BLaER1 treated with 17β-estradiol and CSF1 and Interleukin-3, amounts not matched to agents 10 nM and 100 nM (cell line): Measurements from ENCODE around the gene EYS.

Experiments used
- H3K27ac ChIP-seq, 11 experiments: shearing (Covaris generic); formaldehyde crosslinking; 2 replicates each; pipeline ENCODE4 v1.8.1; 2022
- H3K27me3 ChIP-seq, 11 experiments: shearing (Covaris generic); formaldehyde crosslinking; 2 replicates each; pipeline ENCODE4 v1.8.1; 2022
- H3K36me3 ChIP-seq, 11 experiments: shearing (Covaris generic); formaldehyde crosslinking; 2 replicates each; pipeline ENCODE4 v1.8.1; 2022
- H3K4me1 ChIP-seq, 10 experiments: shearing (Covaris generic); formaldehyde crosslinking; 2 replicates each; pipeline ENCODE4 v1.8.1; 2022
- H3K4me2 ChIP-seq, 11 experiments: shearing (Covaris generic); formaldehyde crosslinking; 2 replicates each; pipeline ENCODE4 v1.8.1; 2022
- H3K4me3 ChIP-seq, 10 experiments: shearing (Covaris generic); formaldehyde crosslinking; 2 replicates each; pipeline ENCODE4 v1.8.1; 2022
- H3K9ac ChIP-seq, 11 experiments: shearing (Covaris generic); formaldehyde crosslinking; 2 replicates each; pipeline ENCODE4 v1.8.1; 2022
- H3K9me3 ChIP-seq, 11 experiments: shearing (Covaris generic); formaldehyde crosslinking; replicated peaks in 1 of 11; 2 replicates each; pipeline ENCODE4 v1.8.1; 2022
- H4K20me1 ChIP-seq, 11 experiments: shearing (Covaris generic); formaldehyde crosslinking; 2 replicates each; pipeline ENCODE4 v1.8.1; 2022
- Cebpa-rat ChIP-seq, 11 experiments: shearing (Covaris generic); IDR thresholded peaks; 2 replicates each; pipeline ENCODE4 v1.8.1; 2022

EYS gene

DNA sequence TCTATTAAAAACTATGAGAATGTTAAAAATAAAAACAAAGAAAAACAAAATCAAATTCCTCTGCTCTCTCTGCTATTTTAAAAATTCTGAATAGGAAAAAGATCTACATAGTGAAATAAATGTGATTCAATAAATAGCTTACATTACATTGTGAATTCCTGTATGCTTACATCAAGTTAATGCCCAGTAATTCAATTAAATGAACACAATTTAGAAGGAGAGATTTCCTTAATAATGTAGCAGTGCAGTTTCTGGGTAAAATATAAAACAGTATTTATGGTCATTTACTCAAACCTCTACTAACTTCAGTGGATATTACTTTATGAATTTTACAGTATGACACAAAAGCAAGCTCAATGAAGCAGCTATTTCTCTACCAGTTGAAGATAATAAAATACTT is 594.6 kb downstream of the EYS start:
- H3K9ac ChIP-seq, result no peak overlapping the region
- no peak overlapping the region for H3K4me3 ChIP-seq
- no peak for TF ChIP-seq Cebpa-rat (IDR thresholded peaks at IDR 0.05)
- H3K9me3 ChIP-seq, result no peaks in the 10 kb centered on the region
- H3K4me2 ChIP-seq, result no peak overlapping the region
- no peaks in the 10 kb centered on the region for H4K20me1 ChIP-seq
- H3K27ac ChIP-seq, result no peak overlapping the region
- H3K36me3 ChIP-seq, result no peaks in the 10 kb centered on the region
- no peaks in the 10 kb centered on the region; a peak in 1 of 20 replicates for H3K4me1 ChIP-seq
- H3K27me3 ChIP-seq, result no peaks in the 10 kb centered on the region

DNA sequence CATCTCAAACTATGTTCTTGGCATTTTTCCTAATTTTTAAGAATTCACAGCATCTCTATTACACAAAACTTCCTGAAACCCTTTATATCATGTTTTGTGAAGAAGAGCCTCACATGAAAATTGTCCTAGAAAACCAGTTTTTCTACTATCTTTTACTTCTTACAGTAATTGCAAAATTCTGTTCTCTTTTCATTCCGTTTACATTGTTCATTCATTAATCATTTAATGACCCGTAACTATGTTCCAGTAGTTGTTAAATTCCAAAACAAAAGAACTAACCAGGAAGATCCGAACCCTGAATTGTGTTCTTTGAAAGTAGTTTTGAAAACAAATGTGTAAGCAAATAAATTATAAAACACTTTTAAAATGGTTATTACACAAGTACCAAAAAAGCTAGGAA is 597.0 kb downstream of the EYS start:
- H3K27me3 ChIP-seq, result no peaks in the 10 kb centered on the region
- H3K4me3 ChIP-seq, result no peak overlapping the region
- no peak overlapping the region for H3K27ac ChIP-seq
- H3K4me2 ChIP-seq, result no peak overlapping the region
- TF ChIP-seq Cebpa-rat (IDR thresholded peaks at IDR 0.05), result no peak
- H4K20me1 ChIP-seq, result no peaks in the 10 kb centered on the region
- H3K9ac ChIP-seq, result no peak overlapping the region
- no peaks in the 10 kb centered on the region for H3K9me3 ChIP-seq
- no peaks in the 10 kb centered on the region for H3K36me3 ChIP-seq
- no peaks in the 10 kb centered on the region; a peak in 1 of 20 replicates for H3K4me1 ChIP-seq

DNA sequence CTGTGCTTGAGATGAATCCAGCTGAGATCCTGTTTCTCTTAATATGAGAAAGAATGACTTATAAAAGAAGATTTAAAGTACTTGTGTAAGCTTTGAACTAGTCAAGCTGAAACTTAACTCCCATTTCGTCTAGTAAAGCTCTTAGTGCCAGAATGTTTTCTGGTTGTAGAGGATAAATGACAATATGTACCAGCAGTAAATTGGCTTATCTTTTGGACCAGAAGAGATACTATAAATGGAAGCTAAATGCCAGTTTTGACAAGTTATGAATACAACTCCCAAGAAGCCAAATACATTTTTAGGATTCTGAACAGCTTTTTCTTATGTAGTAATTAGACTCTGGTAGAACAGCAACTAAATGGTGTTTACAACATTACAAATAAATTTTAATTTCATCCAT is 608.7 kb downstream of the EYS start:
- no peak overlapping the region for H3K9ac ChIP-seq
- no peaks in the 10 kb centered on the region for H3K36me3 ChIP-seq
- H3K4me3 ChIP-seq, result no peak overlapping the region
- no peaks in the 10 kb centered on the region for H3K9me3 ChIP-seq
- H3K27me3 ChIP-seq, result no peaks in the 10 kb centered on the region
- no peak for TF ChIP-seq Cebpa-rat (IDR thresholded peaks at IDR 0.05)
- no peak overlapping the region for H3K4me2 ChIP-seq
- no peaks in the 10 kb centered on the region for H3K4me1 ChIP-seq
- H3K27ac ChIP-seq, result no peak overlapping the region
- no peaks in the 10 kb centered on the region for H4K20me1 ChIP-seq

DNA sequence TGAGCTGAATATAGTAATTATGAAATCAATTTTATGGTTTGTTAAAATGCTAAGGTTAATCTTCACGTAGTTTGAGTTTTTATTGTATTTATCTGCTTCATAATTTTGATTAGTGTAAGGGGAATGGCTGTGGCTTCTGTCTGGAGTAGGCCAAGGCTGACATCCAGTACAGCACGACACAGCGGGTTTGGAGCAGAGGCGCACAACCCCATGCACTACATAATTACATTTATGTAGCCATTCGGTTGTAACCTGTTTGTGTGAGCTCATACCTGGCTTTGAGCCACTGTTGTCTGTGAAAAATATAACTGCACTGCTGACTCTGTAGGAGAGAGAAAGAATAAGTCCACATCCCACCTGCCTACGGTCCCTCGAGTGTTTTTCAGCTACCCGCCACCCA is 615.5 kb downstream of the EYS start:
- H4K20me1 ChIP-seq, result no peaks in the 10 kb centered on the region
- H3K9me3 ChIP-seq, result peaks cover 11 to 19% (median 16%) of the 10 kb centered on the region in 11 experiments
- H3K4me2 ChIP-seq, result no peak overlapping the region
- H3K4me1 ChIP-seq, result no peaks in the 10 kb centered on the region
- H3K27me3 ChIP-seq, result no peaks in the 10 kb centered on the region
- no peak overlapping the region for H3K4me3 ChIP-seq
- no peaks in the 10 kb centered on the region for H3K36me3 ChIP-seq
- no peak overlapping the region for H3K9ac ChIP-seq
- H3K27ac ChIP-seq, result no peak overlapping the region
- TF ChIP-seq Cebpa-rat (IDR thresholded peaks at IDR 0.05), result no peak

DNA sequence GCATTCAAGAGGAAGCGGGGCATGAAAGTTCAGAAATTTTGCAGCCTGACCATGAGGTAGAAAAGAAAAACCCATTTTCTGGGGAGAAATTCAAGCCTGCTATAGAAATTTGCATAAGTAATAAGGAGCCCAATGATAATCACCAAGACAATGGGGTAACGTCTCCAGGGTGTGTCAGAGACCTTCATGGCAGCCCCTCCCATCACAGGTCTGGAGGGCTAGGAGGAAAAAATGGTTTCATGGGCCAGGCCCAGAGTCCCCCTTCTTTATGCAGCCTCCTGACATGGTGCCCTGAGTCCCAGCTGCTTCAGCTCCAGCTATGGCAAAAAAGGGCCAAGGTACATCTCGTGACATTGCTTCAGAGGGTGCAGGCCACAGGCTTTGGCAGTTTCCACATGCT is 618.5 kb downstream of the EYS start:
- Histone ChIP-seq H4K20me1 (no peaks in the 10 kb centered on the region), H3K4me1 (no peaks in the 10 kb centered on the region), H3K4me2 (no peak overlapping the region), H3K27me3 (no peaks in the 10 kb centered on the region), H3K9me3 (peaks cover 11 to 19% (median 16%) of the 10 kb centered on the region in 11 experiments), H3K27ac (no peak overlapping the region), H3K36me3 (no peaks in the 10 kb centered on the region), H3K9ac (no peak overlapping the region), H3K4me3 (no peak overlapping the region)
- no peak for TF ChIP-seq Cebpa-rat (IDR thresholded peaks at IDR 0.05)

DNA sequence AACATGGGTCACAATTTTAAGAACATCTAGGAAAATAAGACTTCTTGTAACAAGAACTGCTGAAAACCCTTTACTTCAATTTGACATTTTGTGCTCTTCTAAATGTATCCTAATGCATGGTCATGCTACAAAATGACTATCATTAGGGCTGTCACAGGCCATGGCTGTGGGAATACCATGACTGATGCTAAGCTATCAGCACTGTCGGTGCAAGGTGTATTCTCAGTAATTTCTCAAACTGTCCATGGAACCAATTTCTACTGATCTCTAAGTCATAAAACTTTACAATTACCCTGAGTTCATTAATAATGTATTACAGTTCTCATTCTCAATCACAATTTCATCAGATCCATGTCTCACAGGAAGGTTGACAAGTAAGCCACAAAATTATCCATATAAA is 625.3 kb downstream of the EYS start:
- no peaks in the 10 kb centered on the region for H3K9me3 ChIP-seq
- H3K4me1 ChIP-seq, result no peaks in the 10 kb centered on the region
- H3K27ac ChIP-seq, result no peak overlapping the region
- TF ChIP-seq Cebpa-rat (IDR thresholded peaks at IDR 0.05), result no peak
- no peaks in the 10 kb centered on the region for H3K27me3 ChIP-seq
- H4K20me1 ChIP-seq, result no peaks in the 10 kb centered on the region
- H3K9ac ChIP-seq, result no peak overlapping the region
- no peaks in the 10 kb centered on the region for H3K36me3 ChIP-seq
- no peak overlapping the region for H3K4me3 ChIP-seq
- no peak overlapping the region for H3K4me2 ChIP-seq

DNA sequence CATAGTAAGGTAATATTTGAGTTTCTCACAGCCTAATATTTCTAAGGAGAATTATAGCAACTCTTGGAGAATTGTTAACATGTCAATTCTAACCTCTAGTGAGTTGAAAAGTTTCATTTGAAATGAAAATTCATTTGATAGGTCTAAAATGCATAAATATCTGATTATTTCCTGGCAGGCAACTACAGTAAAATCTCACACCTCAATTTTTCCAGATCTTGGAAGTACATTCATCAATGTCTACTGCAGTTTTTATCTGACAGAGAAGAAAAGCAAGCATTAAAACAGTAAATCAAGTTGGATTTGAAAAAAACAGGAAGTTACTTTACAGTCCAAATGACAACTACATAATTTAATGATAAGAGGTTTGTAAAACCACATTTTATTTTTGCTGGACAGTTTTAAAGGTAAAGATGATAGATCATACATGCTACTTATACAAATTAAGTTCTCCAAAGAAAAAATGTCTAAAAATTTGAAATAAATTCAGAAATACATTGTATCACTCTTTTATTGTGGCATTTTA is 631.3 kb downstream of the EYS start:
- no peaks in the 10 kb centered on the region for H3K36me3 ChIP-seq
- no peaks in the 10 kb centered on the region for H3K9me3 ChIP-seq
- no peak overlapping the region for H3K4me2 ChIP-seq
- no peak for TF ChIP-seq Cebpa-rat (IDR thresholded peaks at IDR 0.05)
- H3K4me1 ChIP-seq, result no peaks in the 10 kb centered on the region
- no peak overlapping the region for H3K4me3 ChIP-seq
- no peak overlapping the region for H3K9ac ChIP-seq
- H3K27me3 ChIP-seq, result no peaks in the 10 kb centered on the region
- H4K20me1 ChIP-seq, result no peaks in the 10 kb centered on the region
- no peak overlapping the region for H3K27ac ChIP-seq

DNA sequence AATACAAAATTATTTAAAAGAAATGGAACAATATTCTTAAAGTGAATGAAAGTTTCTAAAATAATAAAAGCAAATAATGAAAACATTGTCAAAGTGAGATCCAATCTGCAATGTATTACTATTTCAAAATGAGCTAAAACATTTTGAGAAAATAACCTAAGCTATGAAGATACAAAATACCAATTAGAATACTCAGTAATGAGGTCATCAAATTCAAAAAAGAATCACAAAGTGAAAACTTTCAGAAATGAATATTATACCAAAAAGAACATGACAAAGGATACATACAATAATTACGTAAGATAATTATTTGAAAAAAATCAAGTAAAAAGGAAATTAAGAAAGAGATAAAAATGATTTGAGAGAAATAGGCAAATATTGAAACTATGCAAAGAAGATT is 634.5 kb downstream of the EYS start:
- H3K4me1 ChIP-seq, result peaks cover 0 to 11% (median 0%) of the 10 kb centered on the region in 10 experiments; a peak in 3 of 20 replicates
- H4K20me1 ChIP-seq, result no peaks in the 10 kb centered on the region
- H3K27me3 ChIP-seq, result no peaks in the 10 kb centered on the region
- H3K9ac ChIP-seq, result no peak overlapping the region
- no peaks in the 10 kb centered on the region for H3K36me3 ChIP-seq
- TF ChIP-seq Cebpa-rat (IDR thresholded peaks at IDR 0.05), result no peak
- H3K9me3 ChIP-seq, result no peaks in the 10 kb centered on the region
- no peak overlapping the region for H3K27ac ChIP-seq
- H3K4me3 ChIP-seq, result no peak overlapping the region
- H3K4me2 ChIP-seq, result no peak overlapping the region

DNA sequence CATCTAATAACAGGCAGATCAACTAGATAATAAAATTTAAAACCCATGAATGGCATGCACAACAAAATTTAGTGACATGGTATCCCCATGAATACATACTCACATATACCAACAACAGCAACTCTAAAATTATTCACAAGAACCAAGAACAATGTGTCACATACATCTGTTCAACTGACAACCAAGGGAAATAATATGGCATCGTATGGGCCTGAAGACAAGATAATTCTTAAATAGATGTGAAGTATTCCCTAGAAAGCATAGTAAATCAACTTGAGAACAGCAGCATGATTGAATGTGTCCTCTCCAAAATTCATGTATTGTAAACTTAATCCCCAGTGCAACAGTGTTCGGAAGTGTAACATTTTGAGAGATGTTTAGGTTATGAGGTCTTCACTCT is 635.5 kb downstream of the EYS start:
- H3K27ac ChIP-seq, result no peak overlapping the region
- H3K9ac ChIP-seq, result no peak overlapping the region
- H3K36me3 ChIP-seq, result no peaks in the 10 kb centered on the region
- no peaks in the 10 kb centered on the region for H3K27me3 ChIP-seq
- H4K20me1 ChIP-seq, result no peaks in the 10 kb centered on the region
- no peak overlapping the region for H3K4me2 ChIP-seq
- no peak overlapping the region for H3K4me3 ChIP-seq
- H3K9me3 ChIP-seq, result no peaks in the 10 kb centered on the region
- H3K4me1 ChIP-seq, result peaks cover 0 to 11% (median 0%) of the 10 kb centered on the region in 10 experiments; a peak in 3 of 20 replicates
- TF ChIP-seq Cebpa-rat (IDR thresholded peaks at IDR 0.05), result no peak

DNA sequence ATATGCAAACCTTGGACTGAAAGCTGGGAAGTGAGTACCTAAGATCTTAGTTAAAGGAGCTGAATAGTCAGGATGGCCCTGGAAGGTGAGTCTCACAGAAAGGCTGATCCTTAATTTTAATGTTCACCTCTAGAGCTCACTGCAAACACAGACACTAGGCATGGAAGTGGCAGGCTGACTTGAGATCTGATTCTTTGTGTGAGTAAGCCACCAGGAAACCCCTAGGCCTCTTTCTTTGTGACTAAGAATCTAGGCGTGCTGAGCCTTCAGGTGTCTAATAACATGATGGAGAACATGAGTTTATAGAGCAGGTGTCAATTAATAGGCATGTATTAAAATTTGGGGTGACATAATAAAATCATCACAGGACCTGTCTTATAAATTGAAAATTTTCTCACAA is 642.2 kb downstream of the EYS start:
- Histone ChIP-seq H3K36me3 (no peaks in the 10 kb centered on the region), H3K4me3 (no peak overlapping the region), H3K27me3 (no peaks in the 10 kb centered on the region), H3K9ac (no peak overlapping the region), H3K4me1 (peaks cover 0 to 11% (median 0%) of the 10 kb centered on the region in 10 experiments; a peak in 3 of 20 replicates), H3K27ac (no peak overlapping the region), H3K4me2 (no peak overlapping the region), H4K20me1 (no peaks in the 10 kb centered on the region), H3K9me3 (no peaks in the 10 kb centered on the region)
- no peak for TF ChIP-seq Cebpa-rat (IDR thresholded peaks at IDR 0.05)
